NCI-H82 (cell line): ENCODE results near the gene NDUFB4.

ENCODE experiments used
- DNase-seq: peaks from one replicate; lab custom pipeline; 2025; lab: John Stamatoyannopoulos, UW

Gene NDUFB4

GRCh38 chr3:120596116-120596852 is at the start of gene NDUFB4:
Gene NDUFB4, plus strand, starts transcription at chr3:120596336. Its CDS starts 24 bp downstream, at chr3:120596360.
- peak; percentile 100 for DNase-seq

DNA sequence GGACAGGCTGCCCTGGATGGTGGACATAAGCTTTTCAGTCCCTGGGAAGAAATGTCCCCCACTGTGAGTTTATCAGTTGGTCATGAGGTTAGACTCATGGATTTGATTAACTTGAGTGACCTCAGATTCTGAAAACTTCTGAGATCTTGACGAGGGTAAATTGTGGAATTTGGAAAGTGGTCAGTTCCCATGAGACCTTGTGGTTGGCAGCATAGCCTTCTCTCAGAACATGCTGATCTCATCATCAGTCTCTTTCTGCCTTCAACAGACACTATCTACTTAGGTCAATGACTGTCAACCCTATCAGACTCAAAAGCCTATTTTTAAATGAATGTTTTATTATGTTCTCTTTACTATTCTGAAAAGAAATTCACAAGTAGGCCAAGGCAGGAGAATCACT is 45.6 kb upstream of the NDUFB4 start:
- DNase-seq = no peak

DNA sequence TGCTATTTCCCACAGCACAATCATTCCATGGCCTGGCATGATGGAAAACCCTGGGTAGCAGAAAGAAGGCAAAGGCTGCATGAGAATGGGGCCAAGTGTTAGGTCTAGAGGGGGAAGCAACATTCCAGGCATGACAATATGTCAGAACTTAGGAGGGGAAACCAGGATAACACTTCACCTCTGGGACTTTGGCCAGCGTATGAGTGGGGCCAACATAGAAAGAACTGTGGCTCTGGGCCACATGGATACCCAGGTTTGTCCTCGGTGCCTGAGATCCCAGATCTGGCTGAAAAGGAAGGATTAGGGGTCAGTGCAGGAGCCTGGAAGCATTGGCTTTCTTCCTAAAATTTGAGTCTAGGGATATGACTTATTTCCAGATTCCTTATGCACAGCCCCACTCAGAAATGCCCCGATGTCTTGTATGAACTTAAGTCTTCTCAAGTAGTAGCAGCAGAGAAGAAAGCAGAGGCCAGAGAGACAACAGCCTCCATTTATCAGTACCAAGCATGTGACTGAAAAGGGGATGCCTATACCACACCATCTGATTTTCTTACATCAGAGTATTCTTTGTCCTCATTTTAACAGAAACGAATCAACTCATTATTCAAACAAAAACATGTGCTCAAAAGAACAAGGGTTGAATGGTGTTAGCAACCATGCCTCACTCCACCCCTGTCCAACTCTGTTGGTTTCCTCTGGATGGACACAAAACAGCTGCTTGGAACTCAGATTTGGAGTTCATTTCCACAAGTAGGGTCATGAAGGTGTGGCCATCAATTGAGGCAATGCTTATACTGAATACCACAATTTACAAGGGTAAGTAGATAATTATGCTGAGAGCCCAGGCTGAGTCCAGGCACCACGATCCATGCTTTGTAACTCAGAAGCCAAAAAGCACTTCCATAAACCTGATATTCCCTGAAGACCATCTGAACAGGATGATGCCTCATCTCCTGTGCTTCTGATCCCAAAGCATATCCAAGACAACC is 43.7 kb upstream of the NDUFB4 start:
- no peak for DNase-seq

DNA sequence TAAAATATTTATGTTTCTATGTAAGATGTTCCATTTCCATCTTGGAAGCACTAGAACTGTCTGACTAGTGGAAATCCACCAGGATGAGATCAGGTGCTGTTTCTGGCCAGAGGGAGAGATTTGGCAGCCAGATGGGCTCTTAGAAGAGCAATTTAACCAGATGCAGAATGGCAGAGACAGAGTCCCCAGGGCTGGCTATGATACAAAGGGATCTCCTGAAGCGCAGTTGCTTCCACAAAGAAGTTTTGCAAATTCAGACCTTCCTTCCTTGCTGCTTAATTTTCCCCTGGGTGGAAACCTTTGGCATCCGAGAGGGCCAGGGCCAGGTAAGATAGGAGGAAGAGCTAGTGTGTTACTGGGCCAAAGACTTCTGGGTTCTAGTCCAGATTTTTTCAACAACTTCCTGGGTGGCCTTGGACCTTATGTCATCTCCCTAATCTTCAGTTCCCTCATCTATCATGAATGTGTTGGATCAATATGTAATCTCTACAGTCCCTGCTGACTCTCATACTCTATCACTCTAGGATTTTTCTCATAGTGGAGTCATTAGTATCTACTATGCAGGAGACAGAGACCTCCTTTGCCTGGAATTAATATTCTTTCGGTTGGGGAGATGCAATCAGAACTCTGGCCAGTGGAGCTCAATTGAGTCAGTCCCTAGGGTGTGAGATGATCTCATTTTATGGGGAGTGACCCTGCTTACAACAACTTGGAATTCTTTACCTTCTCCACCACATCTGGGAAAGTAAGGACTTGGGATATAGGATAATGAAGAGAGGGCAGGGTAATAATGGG is 41.1 kb upstream of the NDUFB4 start:
- no peak for DNase-seq

DNA sequence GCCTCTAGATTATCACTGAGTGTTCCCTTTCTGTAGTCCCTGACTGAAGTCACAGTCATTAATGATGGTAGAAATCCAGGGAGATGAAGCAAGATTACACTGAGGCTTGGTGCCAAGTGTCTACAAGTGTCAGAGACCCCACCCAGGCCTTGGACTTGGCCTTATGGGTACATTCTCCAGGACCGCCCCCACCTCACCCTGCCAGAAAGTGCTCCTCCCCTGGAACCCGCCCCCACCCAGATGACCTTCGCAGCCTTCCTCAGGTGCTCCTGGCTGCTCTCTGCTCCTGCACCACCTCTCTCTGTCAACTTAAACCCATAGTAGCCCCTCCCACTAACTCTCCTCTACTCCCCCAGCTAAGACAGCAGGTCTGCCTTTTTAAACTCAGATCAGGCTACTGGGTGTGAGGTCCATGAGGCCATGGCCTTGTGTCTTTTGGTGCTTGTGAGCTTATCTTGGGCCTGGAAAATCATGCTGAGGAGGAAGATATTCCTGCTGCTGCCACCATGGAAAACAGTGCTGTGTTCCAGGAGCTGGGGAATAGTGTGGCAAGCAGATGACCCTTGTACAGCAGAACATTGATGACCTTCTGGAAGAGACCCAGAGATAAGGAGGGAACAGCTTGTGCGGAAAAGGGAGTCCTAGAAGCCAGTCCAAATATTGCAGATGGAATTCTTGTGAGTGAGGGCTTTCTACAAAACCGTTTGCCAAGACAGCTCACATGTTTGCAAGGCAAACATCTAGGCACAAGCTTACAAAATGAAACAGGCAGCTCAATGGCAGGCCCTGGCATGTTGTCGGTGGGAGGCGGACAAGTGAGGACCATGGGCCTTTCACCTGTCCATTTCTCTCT is 40.3 kb upstream of the NDUFB4 start:
- DNase-seq = no peak

DNA sequence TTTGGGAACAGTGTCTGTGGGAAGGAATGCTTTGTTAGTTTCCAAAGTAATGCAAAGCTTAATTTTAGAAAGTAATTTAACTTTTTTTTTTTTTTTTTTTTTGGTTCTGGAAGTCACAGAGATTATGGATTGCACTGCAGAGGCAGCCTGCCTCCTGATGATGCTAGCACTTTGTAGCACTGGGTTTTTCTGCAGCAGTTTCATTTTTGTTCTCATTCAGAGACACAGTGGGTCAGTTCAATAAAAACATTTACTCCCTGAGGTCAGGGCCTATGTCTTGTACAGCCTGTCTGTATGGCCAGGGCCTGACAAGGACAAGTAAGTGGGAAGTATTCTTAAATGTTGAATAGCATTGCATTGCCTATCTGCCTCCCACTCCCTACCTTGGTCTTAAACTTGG is 39.0 kb upstream of the NDUFB4 start:
- no peak for DNase-seq

- DNase-seq = peak; percentile 98
These were observed 37.3 kb upstream of the NDUFB4 start for GRCh38 chr3:120558771-120559241.

GRCh38 chr3:120559242-120560061 is 36.7 kb upstream of the NDUFB4 start:
- peak; percentile 92 for DNase-seq

DNA sequence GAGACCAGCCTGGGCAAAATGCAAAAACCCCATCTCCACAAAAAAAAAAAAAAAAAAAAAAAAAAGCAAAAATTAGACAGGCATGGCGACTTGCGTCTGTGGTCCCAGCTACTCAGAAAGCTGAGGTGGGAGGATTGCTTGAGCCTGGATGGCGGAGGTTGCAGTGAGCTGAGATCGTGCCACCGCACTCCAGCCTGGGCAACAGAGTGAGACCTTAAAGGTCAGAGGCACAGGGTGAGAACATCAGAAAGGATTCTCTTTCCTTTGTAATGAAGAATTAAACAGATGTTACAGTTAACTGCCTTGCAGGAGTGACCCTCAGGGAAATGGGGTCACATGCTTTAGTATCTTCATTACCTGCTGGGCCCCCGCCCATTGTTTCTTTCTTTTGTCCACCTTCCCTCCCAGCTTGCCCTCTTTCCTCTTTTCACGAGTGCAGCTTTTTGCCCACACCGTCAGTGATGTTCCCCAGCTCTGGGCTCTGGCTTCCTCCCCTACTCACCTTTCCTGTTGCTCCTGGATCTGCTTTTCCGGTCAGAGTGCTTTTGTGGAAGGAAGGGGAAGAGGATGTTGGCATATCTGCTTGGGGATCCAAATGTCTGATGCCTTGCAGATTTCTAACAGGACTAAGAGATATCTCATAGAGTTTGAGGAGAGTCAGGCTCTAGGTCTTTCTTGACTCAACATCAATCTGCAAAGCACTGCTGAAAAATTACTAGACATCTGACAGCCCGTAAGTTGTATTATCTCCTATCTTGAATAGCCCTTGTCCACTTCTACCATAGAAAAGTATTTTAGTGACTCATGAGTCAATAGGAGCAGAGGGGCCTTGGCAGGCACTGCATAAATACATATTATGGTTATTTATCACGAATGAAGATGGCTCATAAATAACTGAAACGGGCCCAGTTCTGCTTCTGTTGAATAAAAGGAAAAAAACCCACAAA is 35.6 kb upstream of the NDUFB4 start:
- DNase-seq = no peak

GRCh38 chr3:120561251-120562045 is 34.7 kb upstream of the NDUFB4 start:
- DNase-seq = peak; percentile 89

DNA sequence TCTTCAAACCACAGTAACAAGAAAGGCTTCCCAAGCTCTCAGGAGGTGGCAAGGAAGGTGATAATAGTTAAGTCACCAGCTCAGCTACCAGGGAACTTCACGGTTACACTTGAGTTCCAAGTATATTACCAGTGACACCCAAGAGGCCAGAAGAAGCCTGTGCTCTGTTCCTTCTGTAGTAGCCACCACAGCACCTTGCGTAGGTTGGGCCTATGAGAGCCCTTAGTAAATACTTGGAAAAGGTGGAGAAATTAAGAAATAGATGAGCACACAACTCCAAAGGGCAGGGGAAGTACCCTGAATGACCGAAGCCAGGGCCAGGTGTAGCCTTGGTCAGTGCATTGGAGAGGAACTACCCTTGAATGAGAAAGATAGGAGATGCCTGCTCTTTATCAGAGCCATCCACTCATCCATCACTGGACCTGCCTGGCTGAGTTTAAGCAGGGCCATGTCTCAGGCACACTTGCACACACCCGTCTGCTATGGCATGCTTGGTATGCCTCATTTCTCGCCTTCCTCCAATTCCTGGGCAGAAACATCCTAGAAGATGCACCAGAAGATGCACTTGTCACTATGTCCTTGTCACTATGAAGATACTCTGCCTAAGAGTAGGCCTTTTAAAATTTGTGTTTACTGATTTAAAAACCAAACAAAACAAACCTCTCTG is 32.6 kb upstream of the NDUFB4 start:
- DNase-seq = no peak

GRCh38 chr3:120566243-120566975 is 29.7 kb upstream of the NDUFB4 start:
- DNase-seq = peak; percentile 29

- peak; percentile 77 for DNase-seq
These were observed 28.6 kb upstream of the NDUFB4 start for GRCh38 chr3:120567370-120568201.

GRCh38 chr3:120568202-120568531 is 28.0 kb upstream of the NDUFB4 start:
- no peak for DNase-seq

GRCh38 chr3:120568598-120568997 is 27.5 kb upstream of the NDUFB4 start:
- no peak for DNase-seq
